GM18873 (cell line): ENCODE data around the gene FEM1A.
"Not testable (repeated sequence)": the region's sequence is repeated elsewhere in the genome, so short reads cannot be mapped to it uniquely, and the experiment has no call there.

Experiments used
- ATAC-seq: cut with Tn5 transposase; IDR thresholded peaks from one replicate; pipeline ENCODE4 v1.9.1; 2021; ENCODE audit warnings: mild to moderate bottlenecking, moderate library complexity, moderate number of reproducible peaks; ENCODE audit not compliant: unreplicated experiment, low FRiP score

The FEM1A gene

DNA sequence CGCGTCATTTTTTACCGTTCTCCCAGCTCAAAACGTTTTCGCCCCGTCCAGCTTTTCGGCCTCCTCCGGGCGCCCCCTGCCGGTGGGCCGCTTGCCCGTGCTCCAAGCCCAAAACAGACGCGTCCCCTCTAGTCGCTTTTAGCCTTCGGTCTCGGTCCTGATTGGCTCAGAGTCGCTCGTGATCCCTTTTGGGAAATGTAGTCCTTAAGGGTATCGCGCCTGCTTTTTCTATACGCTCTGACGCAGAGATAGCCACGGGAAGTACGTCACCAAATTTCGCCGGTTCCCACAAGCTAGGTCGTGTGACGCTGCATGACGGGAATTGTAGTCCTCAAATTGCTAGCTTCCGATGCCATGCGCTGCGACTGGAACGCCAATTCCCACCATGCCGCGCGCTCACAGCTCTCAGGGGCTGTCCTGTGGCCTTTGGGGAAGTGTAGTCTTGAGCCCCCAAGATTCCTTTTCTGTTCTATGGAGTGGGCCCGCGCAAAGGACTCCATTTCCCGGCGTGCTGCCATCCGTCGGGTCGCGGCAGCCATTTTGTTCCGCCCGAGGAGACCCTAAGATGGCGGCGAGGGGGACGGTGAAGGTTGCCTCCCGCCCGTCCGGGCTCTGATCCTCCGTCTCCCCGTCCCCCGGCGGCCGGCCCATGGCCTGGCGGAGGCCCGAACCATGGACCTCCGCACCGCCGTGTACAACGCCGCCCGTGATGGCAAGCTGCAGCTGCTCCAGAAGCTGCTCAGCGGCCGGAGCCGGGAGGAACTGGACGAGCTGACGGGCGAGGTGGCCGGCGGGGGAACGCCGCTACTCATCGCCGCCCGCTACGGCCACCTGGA, at the start of gene FEM1A:
FEM1A (plus strand) TSS at position 552 of the 836 bp plus-strand sequence; CDS start at position 673, 121 bp downstream.
- ATAC-seq: peak; percentile 96

DNA sequence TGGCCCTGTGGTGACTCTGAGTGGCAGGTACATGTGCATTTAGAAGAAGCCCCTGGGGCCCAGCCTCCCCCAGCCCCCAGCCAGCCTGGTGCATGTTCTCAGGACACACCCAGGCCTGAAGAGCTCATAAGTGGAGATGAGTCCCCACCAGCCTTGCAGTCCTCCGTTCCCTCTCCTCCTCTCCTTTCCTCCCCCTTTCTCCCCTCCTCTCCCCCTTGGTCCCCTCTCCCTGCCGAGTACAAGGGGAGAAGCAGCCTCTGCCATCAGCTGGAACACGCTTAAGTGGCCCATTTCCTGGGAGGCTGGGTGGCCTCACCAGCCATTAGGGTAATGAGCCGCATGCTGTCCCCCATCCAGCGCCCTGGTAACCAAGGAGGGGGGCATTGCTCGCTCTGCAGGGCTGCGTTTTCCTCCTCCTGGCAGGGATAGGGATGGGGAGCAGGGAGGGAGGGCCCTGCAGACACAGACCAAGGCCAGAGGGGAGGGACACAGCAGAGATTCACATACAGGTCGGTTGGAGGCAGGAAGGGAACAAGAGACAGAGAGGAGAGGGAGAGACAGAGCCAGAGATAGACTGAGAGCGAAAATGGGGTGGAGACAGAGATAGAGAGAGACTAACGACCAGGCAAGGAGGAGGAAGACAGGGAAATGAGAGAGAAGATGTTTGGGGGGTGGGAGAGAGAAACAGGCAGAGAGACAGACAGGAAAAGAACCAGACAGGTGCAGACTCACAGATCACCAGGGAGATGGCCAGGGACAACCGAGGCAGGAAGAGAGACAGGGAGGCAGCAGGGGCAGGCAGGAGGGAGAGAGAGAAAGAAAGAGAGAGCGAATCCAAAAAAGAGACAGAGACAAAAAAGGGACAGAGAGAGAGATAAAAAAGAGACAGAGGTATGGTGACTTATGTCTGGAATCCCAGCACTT, 48.5 kb upstream of the FEM1A start:
- no peak for ATAC-seq

GRCh38 chr19:4744451-4745174, 46.9 kb upstream of the FEM1A start:
- ATAC-seq: no peak

- ATAC-seq: not testable (repeated sequence)
Measured at GRCh38 chr19:4745175-4745574, 46.4 kb upstream of the FEM1A start.

DNA sequence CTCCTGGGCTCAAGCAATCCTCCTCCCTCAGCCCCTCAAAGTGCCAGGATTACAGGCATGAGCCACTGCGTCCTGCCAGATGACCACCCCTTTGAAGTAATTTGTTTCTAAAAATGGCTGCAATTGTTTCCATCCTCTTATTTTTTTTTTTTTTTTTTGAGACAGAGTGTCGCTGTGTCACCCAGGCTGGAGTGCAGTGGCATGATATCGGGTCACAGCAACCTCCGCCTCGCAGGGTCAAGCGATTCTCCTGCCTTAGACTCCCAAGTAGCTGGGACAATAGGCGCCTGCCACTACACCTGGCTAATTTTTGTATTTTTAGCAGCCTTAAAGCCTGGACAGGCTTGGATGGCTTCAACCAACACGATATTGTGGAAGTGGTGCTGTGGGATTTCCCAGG, 45.5 kb upstream of the FEM1A start:
- ATAC-seq: no peak

DNA sequence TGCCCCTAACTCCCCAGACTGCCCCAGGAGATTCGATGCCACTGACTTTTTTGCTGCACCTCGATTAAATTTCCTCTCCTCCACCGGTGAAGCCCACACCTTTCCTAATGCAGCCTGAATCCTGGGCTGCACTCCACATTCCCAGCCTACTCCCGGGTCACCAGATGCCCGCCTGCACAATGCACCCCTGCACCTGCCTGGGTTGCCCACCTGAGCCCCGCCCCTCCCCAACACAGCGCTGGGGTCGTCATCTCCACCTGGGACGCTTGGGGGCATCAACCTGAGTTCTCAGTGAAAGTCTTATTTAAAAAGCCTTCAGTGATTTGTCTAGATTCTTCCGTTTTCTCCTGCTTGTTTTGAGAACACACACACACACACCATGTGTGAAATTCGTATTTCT, 43.3 kb upstream of the FEM1A start:
- ATAC-seq: no peak

GRCh38 chr19:4748589-4748988, 42.9 kb upstream of the FEM1A start:
- no peak for ATAC-seq

GRCh38 chr19:4749870-4750590, 41.5 kb upstream of the FEM1A start:
- no peak for ATAC-seq

- no peak for ATAC-seq
Measured at GRCh38 chr19:4754248-4754647, 37.3 kb upstream of the FEM1A start.

DNA sequence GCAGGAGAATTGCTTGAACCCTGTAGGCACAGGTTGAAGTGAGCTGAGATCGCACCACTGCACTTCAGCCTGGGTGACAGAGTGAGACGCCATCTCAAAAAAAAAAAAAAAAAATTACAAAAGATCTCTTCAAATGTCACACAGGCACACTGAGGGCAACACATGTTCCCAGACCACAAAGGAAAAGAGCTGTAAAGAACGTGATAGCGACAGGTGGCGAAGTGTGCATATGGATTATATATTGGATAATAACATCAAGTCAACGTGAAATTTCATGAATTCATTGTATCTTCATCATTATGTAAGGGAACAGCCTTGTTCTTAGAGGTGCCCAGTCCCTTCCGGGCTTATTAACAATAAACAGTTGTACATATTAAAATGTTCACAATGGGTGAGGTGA, 36.1 kb upstream of the FEM1A start:
- ATAC-seq: no peak

DNA sequence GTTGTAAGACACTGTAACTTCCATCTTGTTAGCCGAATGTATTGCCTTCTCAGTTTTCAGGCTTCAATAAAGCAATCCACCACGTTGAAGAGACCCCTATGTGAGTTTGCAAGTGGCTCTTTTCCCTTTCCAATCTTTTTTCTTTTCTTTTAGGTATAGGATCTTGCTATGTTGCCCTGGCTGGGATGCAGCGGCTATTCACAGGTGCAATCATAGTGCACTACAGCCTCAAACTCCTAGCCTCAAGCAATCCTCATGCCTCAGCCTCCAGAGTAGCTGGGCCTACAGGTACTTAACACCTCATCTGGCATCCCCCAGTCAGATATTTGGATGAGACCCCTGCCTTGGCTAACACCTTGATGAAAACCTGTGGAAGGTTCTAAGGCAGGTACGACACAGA, 33.5 kb upstream of the FEM1A start:
- ATAC-seq: no peak

DNA sequence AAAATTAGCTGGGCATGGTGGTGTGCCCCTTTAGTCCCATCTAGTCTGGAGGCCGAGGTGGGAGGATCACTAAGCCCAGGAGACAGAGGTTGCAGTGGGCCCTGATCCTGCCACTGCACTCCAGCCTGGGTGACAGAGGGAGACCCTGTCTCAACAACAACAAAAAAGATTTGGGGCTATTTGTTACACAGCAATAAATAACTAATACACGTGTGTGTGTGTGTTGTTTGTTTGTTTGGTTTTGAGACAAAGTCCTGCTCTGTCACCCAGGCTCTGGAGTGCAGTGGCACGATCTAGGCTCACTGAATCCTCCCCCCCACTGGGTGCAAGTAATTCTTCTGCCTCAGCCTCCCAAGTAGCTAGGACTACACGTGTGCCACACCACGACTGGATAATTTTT, 32.9 kb upstream of the FEM1A start:
- no peak for ATAC-seq

GRCh38 chr19:4759388-4760284, 31.9 kb upstream of the FEM1A start:
- no peak for ATAC-seq

DNA sequence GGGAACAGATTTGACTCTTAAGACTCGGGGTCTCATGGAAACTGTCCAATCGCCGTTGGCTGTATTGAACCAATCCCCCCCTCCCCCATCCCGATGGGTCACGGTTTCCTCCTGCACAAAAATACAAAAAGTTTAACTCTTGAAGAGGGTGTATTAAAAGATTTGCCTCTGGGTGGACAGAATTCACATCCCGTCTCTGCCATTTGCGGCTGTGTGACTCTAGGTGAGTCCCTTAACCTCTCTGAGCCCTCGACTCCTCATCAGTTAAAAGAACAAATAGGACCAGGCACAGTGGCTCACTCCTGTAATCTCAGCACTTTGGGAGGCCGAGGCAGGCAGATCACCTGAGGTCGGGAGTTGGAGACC, 31.3 kb upstream of the FEM1A start:
- ATAC-seq: no peak

GRCh38 chr19:4763021-4763420, 28.5 kb upstream of the FEM1A start:
- no peak for ATAC-seq

GRCh38 chr19:4764393-4764660, 27.2 kb upstream of the FEM1A start:
- ATAC-seq: no peak

DNA sequence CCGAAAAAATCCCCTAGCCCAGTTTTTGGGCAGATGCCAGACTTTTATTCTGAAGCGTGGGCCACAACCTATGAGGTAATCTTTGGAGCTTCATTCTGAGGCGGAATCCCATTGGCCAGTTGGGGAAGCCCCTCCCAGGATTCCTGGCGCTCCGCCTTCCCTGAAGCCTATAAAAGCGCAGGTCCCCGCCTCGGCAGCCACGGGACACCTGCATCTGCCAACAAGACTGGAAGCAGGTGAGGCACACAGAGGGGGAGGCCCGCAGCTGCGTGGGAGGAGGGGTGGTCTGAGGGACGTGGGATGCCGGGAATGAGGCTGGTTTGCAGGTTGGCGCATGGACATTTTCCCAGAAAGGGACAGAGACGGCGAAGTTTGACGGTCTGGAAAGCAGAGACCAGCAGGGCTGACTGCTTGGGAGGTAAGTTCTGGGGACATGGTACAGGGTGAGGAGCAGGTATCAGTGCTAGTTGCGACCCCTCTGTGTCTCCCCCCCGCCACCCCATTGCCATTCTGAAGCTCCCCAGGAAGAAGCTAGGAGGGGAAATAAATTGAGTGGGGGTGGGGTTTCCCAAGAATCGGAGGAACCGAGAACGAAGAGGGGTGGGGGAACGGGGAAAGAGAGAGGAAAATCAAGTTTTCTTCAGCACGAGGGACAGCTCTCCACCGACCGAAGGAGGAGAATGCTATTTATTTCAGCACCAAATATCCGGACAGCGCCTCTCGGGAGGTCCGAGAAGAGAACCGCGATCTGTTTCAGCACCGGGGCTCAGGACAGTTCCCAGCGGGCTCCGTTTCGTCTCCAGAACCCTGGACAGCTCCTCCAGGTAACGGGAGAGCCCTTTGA, 22.4 kb upstream of the FEM1A start:
- no peak for ATAC-seq

DNA sequence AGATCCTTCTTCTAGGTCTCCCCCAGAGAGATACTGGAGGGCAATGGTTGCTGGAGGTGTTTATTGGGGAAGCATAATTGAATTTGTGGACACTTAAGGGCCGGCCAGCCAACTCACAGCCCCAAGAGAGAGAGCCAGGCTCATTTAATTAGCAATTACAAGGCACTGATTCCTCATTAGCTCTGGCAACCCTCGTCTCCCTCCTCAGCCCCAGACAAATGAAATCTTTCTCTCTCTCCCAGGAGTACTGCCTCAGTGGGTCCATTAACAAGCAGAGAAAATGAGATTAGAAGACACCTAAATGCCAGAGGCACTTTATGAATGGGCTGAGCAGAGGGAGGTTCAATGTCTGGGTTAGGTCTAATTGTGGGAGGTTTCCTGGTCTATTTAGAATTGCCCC, 19.0 kb upstream of the FEM1A start:
- no peak for ATAC-seq
